Cardiac muscle cell (in vitro differentiated cells and primary cell): Measurements from ENCODE around the gene AKT1. TPM values are rescaled to one million over a fixed set of nuclear protein-coding genes. Genes with fewer than 3 reads are reported as not detected.

Source experiments
- DNase-seq, 2 donors: peaks; one replicate each; pipeline versions ENCODE4 v3.0.0 to v3.0.0-alpha.2; 2010 to 2017; ENCODE audit warnings: low read depth in 1 of 2, low spot score in 1 of 2
- H3K27ac ChIP-seq: fragments of 200-600 bp; sonication (generic); 2 replicates; pipeline ENCODE4 v1.5.1; 2016
- H3K27me3 ChIP-seq: fragments of 200-600 bp; sonication (generic); 2 replicates; pipeline ENCODE4 v1.6.0; 2016; ENCODE audit warnings: control low read depth
- H3K36me3 ChIP-seq: fragments of 200-600 bp; sonication (generic); 2 replicates; pipeline ENCODE4 v1.5.1; 2016; ENCODE audit warnings: control low read depth
- H3K4me1 ChIP-seq: fragments of 200-600 bp; sonication (generic); 2 replicates; pipeline ENCODE4 v1.8.1; 2017; ENCODE audit warnings: low read depth, mild to moderate bottlenecking, mixed run types
- H3K4me3 ChIP-seq: fragments of 200-600 bp; sonication (generic); 2 replicates; pipeline ENCODE4 v1.5.1; 2016; ENCODE audit warnings: mild to moderate bottlenecking
- H3K9me3 ChIP-seq: fragments of 200-600 bp; sonication (generic); 2 replicates; pipeline ENCODE4 v1.5.1; 2017; ENCODE audit warnings: low read depth, mild to moderate bottlenecking, control low read depth
- polyA plus RNA-seq: library from polyadenylated mRNA; unstranded; fragments of >200 nt; fragmentation: Nextera tagmentation; extraction: Ambion mirVana; gene quantifications from 2 replicates; pipeline ENCODE4 v1.2.1, GENCODE V29; 2016
- total RNA-seq: library from RNA; depleted of rRNA; stranded (reverse); fragments of >200 nt; gene quantifications from 2 replicates; pipeline ENCODE4 v1.2.3, GENCODE V29; 2016
- TF ChIP-seq, protein P1 (sequence below): IDR thresholded peaks from 2 replicates; pipeline ENCODE4 v1.5.1; 2012; ENCODE audit warnings: low read depth, mild to moderate bottlenecking, low read length

The AKT1 gene
- total and polyA plus RNA-seq, 2 experiments from 2014 or later, result 173 to 242 TPM

DNA sequence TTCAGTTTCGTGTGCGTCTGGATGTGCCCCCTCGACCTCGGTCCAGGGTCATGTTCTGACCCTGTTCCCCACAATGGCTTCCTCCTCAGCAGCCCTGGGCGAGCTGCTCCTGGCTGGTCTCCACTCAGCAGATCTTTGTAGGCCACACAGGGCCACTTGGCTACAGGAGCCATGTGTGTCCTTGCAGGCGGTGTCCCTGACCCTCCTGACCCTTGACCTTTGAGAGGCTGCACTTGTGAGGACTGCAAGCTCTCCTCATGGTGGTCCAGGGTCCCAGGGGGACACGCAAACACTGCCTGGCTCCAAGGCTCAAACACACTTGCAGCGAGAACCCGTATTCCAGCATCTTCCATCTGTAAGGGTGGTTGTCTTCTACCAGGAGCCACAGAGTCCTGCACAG lies 50.1 kb downstream of the AKT1 start:
- TF ChIP-seq, protein P1, sequence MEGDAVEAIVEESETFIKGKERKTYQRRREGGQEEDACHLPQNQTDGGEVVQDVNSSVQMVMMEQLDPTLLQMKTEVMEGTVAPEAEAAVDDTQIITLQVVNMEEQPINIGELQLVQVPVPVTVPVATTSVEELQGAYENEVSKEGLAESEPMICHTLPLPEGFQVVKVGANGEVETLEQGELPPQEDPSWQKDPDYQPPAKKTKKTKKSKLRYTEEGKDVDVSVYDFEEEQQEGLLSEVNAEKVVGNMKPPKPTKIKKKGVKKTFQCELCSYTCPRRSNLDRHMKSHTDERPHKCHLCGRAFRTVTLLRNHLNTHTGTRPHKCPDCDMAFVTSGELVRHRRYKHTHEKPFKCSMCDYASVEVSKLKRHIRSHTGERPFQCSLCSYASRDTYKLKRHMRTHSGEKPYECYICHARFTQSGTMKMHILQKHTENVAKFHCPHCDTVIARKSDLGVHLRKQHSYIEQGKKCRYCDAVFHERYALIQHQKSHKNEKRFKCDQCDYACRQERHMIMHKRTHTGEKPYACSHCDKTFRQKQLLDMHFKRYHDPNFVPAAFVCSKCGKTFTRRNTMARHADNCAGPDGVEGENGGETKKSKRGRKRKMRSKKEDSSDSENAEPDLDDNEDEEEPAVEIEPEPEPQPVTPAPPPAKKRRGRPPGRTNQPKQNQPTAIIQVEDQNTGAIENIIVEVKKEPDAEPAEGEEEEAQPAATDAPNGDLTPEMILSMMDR, result no peak
- H3K36me3 ChIP-seq, result peaks cover 5% of the 10 kb centered on the region
- no peak for DNase-seq
- no peaks in the 10 kb centered on the region for H3K4me1 ChIP-seq
- H3K27me3 ChIP-seq, result no peaks in the 10 kb centered on the region
- H3K4me3 ChIP-seq, result no peak overlapping the region
- H3K9me3 ChIP-seq, result no peaks in the 10 kb centered on the region
- no peak overlapping the region for H3K27ac ChIP-seq

DNA sequence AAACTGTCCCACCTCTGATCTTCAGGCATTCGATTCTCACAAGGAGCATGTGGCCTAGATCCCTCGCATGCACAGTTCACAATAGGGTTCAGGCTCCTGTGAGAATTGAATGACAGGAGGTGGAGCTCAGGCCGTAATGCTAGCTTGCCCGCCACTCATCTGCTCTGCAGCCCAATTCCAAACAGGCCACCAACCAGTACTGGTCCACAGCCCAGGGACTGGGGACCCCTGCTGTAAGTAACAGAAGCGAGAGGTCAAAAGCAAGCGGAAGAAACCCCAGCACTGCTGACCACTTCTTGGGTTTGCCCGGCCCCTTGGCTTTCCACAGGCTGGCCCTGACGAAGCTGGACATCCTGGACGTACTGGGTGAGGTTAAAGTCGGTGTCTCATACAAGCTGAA lies 51.1 kb downstream of the AKT1 start:
- no peak for DNase-seq
- H3K9me3 ChIP-seq, result no peaks in the 10 kb centered on the region
- H3K27me3 ChIP-seq, result no peaks in the 10 kb centered on the region
- H3K4me3 ChIP-seq, result no peak overlapping the region
- TF ChIP-seq, protein P1, result no peak
- H3K36me3 ChIP-seq, result peaks cover 5% of the 10 kb centered on the region
- H3K27ac ChIP-seq, result no peak overlapping the region
- no peaks in the 10 kb centered on the region for H3K4me1 ChIP-seq

DNA sequence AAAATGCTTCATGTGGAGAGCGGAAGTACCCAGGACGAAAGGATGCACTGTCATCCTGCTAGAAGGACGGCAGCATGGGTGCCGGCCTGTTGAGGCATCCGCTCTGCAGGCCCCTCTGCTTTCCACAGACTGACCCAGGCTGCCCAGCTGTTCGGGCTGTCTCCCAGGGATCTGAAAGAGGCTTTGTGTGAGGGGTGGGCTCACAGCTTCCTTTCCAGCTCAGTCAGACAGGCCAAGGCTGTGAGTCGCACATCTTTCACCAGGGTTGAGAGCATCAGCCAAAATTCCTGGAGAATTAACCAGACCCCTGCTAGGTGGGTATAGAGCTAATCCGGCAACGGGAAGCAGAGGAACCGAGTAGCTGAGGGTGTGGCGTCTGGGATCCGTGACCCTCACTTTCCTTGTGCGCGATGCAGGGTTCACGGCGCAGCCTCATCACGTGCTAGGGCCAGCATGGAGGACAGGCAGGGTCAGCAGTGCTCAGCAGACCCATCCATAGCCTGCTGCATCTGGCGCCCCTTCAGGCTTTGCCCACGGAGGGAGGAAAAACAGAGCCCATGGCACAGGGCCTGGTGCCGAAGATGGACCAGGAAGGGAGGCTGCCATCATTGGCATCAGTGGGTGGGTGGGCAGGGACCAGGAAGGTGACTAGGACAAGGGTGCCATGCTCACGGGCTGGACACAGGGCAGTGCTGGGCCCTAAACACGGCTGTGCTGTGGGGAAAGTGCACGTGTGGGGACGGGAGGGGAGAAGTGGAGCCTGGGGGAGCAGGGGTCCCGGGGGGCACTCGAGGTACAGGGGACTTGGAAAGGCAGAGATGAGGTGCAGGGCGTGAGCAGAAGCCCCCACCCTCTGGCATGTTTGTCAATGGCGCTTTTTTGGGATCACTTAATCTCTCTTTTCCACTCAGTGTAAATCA lies 51.8 kb downstream of the AKT1 start:
- H3K36me3 ChIP-seq, result peaks cover 5% of the 10 kb centered on the region
- DNase-seq, result no peak

DNA sequence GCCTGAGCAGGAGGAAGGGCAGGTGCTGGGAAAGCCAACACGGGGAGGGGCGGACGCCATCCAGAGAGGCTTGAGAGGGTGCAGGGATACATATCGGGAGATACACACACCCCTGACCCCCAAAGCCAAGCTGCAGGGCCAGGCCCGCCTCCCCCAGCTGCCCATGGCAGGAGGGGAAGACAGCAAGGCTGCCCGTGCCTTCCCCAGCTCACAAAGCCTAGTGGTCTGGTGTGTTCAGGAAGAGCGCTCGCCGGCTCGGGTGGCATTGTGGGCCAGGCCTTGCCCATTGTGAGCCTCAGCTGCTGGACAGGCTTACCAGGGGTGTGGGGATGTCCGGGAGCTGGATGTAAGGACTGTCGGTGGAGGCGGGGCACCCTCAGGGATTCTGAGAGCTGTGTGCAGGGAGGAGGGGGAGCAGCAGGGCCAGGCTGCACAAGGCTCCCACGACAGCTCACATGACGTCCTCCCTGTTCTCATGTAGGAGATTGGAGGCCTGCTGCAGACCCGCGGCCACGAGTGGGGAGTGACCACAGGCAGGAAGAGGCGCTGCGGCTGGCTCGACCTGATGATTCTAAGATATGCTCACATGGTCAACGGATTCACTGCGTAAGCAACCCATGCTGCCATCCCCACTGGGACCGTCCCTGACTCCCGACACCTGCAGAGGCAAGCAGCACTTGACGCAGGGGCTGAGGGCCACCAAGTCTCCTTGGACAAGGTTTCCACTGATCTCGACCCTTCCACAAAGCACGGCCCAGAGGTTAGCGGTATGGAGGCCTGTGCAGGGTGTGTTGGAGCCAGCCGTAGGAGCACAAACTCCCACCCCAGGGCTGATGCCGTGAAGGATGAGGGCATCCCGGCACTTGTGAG lies 52.7 kb downstream of the AKT1 start:
- Histone ChIP-seq H3K4me1 (no peaks in the 10 kb centered on the region), H3K9me3 (no peaks in the 10 kb centered on the region), H3K27me3 (no peaks in the 10 kb centered on the region), H3K27ac (no peak overlapping the region), H3K4me3 (no peak overlapping the region), H3K36me3 (peaks cover 5% of the 10 kb centered on the region)
- DNase-seq, result no peak
- TF ChIP-seq, protein P1, result no peak

More for the DNA sequence above, 51.8 kb downstream of the AKT1 start:
- no peak overlapping the region for H3K4me3 ChIP-seq
- H3K27ac ChIP-seq, result no peak overlapping the region
- H3K27me3 ChIP-seq, result no peaks in the 10 kb centered on the region
- no peaks in the 10 kb centered on the region for H3K4me1 ChIP-seq
- no peaks in the 10 kb centered on the region for H3K9me3 ChIP-seq
- TF ChIP-seq, protein P1, result no peak

DNA sequence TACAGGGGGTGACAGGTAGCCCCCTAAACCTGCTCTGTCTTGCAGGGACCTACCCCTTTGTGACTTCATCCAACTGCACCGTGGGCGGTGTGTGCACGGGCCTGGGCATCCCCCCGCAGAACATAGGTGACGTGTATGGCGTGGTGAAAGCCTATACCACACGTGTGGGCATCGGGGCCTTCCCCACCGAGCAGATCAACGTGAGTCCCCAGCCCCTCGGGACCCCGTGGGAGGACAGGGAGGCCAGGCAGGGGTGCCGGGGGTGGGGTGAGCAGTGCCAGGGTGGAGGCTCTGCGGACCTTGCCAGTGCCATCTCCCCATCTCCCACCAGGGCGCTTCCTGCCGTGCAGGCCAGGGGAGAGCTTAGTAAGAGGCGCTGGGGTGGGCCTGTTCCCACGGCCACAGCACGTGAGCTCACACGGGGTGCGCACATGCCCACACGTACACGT lies 53.7 kb downstream of the AKT1 start:
- Histone ChIP-seq H3K27ac (no peak overlapping the region), H3K9me3 (no peaks in the 10 kb centered on the region), H3K36me3 (peaks cover 5% of the 10 kb centered on the region), H3K4me3 (no peak overlapping the region), H3K27me3 (no peaks in the 10 kb centered on the region), H3K4me1 (no peaks in the 10 kb centered on the region)
- DNase-seq, result no peak
- TF ChIP-seq, protein P1, result no peak
